ENCODE measurements around the gene DARS1.
"Not testable (repeated sequence)": the region's sequence is repeated elsewhere in the genome, so short reads cannot be mapped to it uniquely, and the experiment has no call there.

Gene DARS1

DNA sequence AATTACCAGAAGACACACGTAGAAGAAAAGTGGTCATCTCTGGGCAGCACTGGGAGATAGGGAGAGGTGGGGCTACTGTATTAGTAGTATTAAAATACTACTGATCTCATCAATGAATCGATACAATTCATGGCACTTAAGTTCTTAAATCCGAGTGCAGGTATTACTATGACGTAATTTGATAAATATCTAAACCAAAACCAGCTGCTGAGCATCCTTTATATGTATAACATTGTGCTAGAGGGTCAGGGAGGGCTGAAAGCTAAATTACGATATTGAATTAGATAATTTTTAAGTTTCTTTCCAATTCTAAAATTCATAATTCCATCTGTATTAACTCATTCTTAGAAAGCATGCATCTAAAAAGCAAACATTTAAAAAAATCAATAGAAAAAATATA lies 25.3 kb downstream of the DARS1 start:
- H3K9me3 ChIP-seq (ENCODE audit: control insufficient read depth, insufficient read depth, low read depth, low read length): no peaks in the 10 kb centered on the region
- CTCF ChIA-PET: interaction anchor here (1.3 kb wide), 1 partner anchor 9 kb away, joined by 3 read pairs; no protein-coding TSS in a partner anchor
- POLR2A ChIA-PET: no interaction called here
- 0 out of 2 replicates have a peak, but pooled peaks cover 3% of the 10 kb centered on the region for H3K4me1 ChIP-seq (ENCODE audit: control insufficient read depth, insufficient read depth, low read length)
- peaks cover 3 to 23% of the 10 kb centered on the region in 2 experiments; a peak in 2 of 3 replicates for H3K36me3 ChIP-seq (ENCODE audit: control insufficient read depth in 2 of 2, insufficient read depth in 1 of 2, low read length in 2 of 2)
- TF ChIP-seq, protein P1, sequence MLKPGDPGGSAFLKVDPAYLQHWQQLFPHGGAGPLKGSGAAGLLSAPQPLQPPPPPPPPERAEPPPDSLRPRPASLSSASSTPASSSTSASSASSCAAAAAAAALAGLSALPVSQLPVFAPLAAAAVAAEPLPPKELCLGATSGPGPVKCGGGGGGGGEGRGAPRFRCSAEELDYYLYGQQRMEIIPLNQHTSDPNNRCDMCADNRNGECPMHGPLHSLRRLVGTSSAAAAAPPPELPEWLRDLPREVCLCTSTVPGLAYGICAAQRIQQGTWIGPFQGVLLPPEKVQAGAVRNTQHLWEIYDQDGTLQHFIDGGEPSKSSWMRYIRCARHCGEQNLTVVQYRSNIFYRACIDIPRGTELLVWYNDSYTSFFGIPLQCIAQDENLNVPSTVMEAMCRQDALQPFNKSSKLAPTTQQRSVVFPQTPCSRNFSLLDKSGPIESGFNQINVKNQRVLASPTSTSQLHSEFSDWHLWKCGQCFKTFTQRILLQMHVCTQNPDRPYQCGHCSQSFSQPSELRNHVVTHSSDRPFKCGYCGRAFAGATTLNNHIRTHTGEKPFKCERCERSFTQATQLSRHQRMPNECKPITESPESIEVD (tag by site-specific recombination; IDR thresholded peaks at IDR 0.05): no peak
- TF ChIP-seq HOXD13 (CRISPR knock-in tag; IDR thresholded peaks at IDR 0.05; ENCODE audit: borderline replicate concordance): no peak
- TF ChIP-seq YY2 (tag by site-specific recombination; IDR thresholded peaks at IDR 0.05): no peak
- TF ChIP-seq, protein P2, sequence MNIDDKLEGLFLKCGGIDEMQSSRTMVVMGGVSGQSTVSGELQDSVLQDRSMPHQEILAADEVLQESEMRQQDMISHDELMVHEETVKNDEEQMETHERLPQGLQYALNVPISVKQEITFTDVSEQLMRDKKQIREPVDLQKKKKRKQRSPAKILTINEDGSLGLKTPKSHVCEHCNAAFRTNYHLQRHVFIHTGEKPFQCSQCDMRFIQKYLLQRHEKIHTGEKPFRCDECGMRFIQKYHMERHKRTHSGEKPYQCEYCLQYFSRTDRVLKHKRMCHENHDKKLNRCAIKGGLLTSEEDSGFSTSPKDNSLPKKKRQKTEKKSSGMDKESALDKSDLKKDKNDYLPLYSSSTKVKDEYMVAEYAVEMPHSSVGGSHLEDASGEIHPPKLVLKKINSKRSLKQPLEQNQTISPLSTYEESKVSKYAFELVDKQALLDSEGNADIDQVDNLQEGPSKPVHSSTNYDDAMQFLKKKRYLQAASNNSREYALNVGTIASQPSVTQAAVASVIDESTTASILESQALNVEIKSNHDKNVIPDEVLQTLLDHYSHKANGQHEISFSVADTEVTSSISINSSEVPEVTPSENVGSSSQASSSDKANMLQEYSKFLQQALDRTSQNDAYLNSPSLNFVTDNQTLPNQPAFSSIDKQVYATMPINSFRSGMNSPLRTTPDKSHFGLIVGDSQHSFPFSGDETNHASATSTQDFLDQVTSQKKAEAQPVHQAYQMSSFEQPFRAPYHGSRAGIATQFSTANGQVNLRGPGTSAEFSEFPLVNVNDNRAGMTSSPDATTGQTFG (tag by site-specific recombination; IDR thresholded peaks at IDR 0.05; ENCODE audit: borderline replicate concordance): no peak
- no peak for TF ChIP-seq GLIS2 (tag by site-specific recombination; IDR thresholded peaks at IDR 0.05)
- no peak for TF ChIP-seq ZNF426 (tag by site-specific recombination; IDR thresholded peaks at IDR 0.05)
- no peak for TF ChIP-seq ZNF48 (tag by site-specific recombination; IDR thresholded peaks at IDR 0.05)
- no peak for TF ChIP-seq REPIN1 (tag by site-specific recombination; IDR thresholded peaks at IDR 0.05; ENCODE audit: low read depth)
- TF ChIP-seq, protein P3, sequence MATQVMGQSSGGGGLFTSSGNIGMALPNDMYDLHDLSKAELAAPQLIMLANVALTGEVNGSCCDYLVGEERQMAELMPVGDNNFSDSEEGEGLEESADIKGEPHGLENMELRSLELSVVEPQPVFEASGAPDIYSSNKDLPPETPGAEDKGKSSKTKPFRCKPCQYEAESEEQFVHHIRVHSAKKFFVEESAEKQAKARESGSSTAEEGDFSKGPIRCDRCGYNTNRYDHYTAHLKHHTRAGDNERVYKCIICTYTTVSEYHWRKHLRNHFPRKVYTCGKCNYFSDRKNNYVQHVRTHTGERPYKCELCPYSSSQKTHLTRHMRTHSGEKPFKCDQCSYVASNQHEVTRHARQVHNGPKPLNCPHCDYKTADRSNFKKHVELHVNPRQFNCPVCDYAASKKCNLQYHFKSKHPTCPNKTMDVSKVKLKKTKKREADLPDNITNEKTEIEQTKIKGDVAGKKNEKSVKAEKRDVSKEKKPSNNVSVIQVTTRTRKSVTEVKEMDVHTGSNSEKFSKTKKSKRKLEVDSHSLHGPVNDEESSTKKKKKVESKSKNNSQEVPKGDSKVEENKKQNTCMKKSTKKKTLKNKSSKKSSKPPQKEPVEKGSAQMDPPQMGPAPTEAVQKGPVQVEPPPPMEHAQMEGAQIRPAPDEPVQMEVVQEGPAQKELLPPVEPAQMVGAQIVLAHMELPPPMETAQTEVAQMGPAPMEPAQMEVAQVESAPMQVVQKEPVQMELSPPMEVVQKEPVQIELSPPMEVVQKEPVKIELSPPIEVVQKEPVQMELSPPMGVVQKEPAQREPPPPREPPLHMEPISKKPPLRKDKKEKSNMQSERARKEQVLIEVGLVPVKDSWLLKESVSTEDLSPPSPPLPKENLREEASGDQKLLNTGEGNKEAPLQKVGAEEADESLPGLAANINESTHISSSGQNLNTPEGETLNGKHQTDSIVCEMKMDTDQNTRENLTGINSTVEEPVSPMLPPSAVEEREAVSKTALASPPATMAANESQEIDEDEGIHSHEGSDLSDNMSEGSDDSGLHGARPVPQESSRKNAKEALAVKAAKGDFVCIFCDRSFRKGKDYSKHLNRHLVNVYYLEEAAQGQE (tag by site-specific recombination; IDR thresholded peaks at IDR 0.05): no peak
- no peak overlapping the region for H3K27ac ChIP-seq (ENCODE audit: extremely low read depth, low read depth, low read length)
- H3K4me3 ChIP-seq (ENCODE audit: low read depth, low read length): no peak overlapping the region

DNA sequence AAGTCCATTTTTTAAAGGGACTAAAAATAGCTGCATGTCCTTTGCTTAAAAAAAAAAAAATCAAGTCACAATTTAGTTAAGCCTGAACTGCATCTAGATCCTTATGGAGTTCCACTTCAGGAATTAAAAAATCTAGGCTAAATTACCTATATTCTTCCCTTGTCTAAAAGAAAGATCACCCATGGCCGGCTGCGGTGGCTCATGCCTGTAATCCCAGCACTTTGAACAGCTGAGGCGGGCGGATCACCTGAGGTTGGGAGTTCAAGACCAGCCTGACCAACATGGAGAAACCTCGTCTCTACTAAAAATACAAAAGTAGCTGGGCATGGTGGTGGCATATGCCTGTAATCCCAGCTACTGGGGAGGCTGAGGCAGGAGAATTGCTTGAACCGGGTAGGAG lies 26.5 kb downstream of the DARS1 start:
- H3K9me3 ChIP-seq (ENCODE audit: control insufficient read depth, insufficient read depth, low read depth, low read length); POLR2A ChIA-PET; H3K27ac ChIP-seq (ENCODE audit: extremely low read depth, low read depth, low read length); H3K4me3 ChIP-seq (ENCODE audit: low read depth, low read length); H3K4me1 ChIP-seq (ENCODE audit: control insufficient read depth, insufficient read depth, low read length): not testable (repeated sequence)
- CTCF ChIA-PET: interaction anchor here (1.4 kb wide), 1 partner anchor 44 kb away, joined by 4 read pairs; no protein-coding TSS in a partner anchor
- peaks cover 0 to 23% of the 10 kb centered on the region in 2 experiments; a peak in 2 of 3 replicates for H3K36me3 ChIP-seq (ENCODE audit: control insufficient read depth in 2 of 2, insufficient read depth in 1 of 2, low read length in 2 of 2)

DNA sequence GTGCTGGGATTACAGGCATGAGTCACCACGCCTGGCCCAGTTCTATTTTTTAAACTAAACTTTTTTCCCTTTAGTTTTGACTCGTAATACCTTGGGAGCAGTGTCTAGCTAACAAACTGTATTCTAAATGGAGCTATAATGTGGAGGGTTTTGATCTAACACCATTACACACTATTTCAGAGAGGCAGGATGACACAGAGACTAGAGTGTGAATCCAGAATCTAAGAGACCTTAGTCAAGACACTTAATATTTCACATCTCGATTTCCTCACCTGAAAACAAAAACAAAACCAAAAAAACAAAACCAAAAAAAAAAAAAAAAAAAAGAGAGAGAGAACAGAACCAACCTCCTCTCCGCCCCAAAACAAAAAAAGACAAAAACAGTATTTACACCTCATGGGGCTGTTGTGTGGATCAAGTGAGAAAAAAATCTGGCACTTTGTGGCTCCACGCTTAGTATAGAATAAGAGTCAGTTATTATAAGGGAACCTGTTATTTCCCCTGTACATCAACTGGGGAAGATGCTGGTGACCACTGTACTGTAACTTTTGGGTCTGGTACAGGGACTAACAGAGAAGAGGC lies 31.3 kb downstream of the DARS1 start:
- H3K4me1 ChIP-seq (ENCODE audit: control insufficient read depth, insufficient read depth, low read length): peaks cover 21% of the 10 kb centered on the region
- ChIA-PET CTCF (no interaction called here), POLR2A (no interaction called here)
- H3K27ac ChIP-seq (ENCODE audit: extremely low read depth, low read depth, low read length): no peak overlapping the region
- no peak overlapping the region for H3K4me3 ChIP-seq (ENCODE audit: low read depth, low read length)
- H3K36me3 ChIP-seq (ENCODE audit: control insufficient read depth in 2 of 2, insufficient read depth in 1 of 2, low read length in 2 of 2): peaks cover 0 to 17% of the 10 kb centered on the region in 2 experiments; a peak in 2 of 3 replicates
- no peaks in the 10 kb centered on the region for H3K9me3 ChIP-seq (ENCODE audit: control insufficient read depth, insufficient read depth, low read depth, low read length)
- TF ChIP-seq, protein P4, sequence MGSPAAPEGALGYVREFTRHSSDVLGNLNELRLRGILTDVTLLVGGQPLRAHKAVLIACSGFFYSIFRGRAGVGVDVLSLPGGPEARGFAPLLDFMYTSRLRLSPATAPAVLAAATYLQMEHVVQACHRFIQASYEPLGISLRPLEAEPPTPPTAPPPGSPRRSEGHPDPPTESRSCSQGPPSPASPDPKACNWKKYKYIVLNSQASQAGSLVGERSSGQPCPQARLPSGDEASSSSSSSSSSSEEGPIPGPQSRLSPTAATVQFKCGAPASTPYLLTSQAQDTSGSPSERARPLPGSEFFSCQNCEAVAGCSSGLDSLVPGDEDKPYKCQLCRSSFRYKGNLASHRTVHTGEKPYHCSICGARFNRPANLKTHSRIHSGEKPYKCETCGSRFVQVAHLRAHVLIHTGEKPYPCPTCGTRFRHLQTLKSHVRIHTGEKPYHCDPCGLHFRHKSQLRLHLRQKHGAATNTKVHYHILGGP (tag by site-specific recombination; IDR thresholded peaks at IDR 0.05): no peak
- TF ChIP-seq ZNF701 (tag by site-specific recombination; IDR thresholded peaks at IDR 0.05) (no peak), IKZF3 (tag by site-specific recombination; IDR thresholded peaks at IDR 0.05) (no peak), ZNF571 (tag by site-specific recombination; IDR thresholded peaks at IDR 0.05) (no peak)
- TF ChIP-seq, protein P5, sequence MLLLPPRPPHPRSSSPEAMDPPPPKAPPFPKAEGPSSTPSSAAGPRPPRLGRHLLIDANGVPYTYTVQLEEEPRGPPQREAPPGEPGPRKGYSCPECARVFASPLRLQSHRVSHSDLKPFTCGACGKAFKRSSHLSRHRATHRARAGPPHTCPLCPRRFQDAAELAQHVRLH (tag by site-specific recombination; IDR thresholded peaks at IDR 0.05): no peak
- TF ChIP-seq, protein P6, sequence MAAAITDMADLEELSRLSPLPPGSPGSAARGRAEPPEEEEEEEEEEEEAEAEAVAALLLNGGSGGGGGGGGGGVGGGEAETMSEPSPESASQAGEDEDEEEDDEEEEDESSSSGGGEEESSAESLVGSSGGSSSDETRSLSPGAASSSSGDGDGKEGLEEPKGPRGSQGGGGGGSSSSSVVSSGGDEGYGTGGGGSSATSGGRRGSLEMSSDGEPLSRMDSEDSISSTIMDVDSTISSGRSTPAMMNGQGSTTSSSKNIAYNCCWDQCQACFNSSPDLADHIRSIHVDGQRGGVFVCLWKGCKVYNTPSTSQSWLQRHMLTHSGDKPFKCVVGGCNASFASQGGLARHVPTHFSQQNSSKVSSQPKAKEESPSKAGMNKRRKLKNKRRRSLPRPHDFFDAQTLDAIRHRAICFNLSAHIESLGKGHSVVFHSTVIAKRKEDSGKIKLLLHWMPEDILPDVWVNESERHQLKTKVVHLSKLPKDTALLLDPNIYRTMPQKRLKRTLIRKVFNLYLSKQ (tag by site-specific recombination; IDR thresholded peaks at IDR 0.05; ENCODE audit: borderline replicate concordance): no peak
- TF ChIP-seq, protein P2 (tag by site-specific recombination; IDR thresholded peaks at IDR 0.05; ENCODE audit: borderline replicate concordance): no peak

Measured in HEK293 (cell line).